ENCODE data around the gene GAL3ST3. TPM values are rescaled to one million over a fixed set of nuclear protein-coding genes. Genes with fewer than 3 reads are reported as not detected.
"Not testable (repeated sequence)": the region's sequence is repeated elsewhere in the genome, so short reads cannot be mapped to it uniquely, and the experiment has no call there.

Gene GAL3ST3
- total RNA-seq, 1 donor from 2014 or later = not detected

GRCh38 chr11:66044757-66045156 is 4.2 kb downstream of the GAL3ST3 start:
- DNase-seq (ENCODE audit: low spot score) = no peak

DNA sequence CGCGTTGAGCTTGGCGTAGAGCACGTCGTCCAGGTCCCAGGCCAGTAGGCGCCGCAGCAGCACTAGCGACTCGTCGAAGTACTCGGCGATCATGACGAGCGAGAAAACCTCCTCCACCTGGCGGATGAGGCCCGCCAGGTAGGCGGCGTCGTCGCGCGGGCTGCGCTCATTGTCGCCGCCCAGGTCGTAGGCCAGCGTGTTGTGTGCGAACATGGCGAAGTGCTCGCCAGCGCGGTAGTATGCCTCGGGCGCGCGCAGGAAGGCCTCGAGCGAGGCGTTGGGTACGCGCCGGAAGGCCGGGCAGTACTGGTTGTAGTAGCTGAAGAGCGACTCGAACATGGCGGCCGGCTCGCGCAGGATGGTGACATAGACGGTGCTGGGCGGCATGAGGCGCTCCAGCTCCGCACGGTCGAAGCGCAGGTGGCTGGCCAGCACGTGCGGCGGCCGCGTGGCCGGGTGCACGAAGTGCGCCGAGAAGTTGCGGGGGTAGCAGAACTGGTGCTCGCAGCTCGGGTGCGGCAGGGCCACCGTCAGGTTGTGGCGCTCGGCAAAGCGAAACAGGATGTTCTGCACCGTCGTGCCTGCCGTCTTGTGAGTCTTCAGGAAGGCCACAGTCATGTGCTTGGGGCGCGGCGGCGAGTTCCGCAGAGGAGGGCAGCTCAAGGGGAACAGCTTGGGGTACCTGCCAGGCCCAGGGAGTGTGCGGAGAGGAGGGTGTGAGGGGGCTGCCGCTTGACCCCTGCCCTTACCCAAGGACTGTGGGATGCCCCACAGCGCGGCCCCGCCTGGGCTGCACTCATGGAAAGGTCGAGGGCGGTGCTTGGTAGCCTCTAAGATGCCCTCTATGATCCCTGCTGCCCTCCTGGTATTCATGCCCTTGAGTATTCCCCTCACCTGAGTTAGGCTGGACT is 5.7 kb downstream of the GAL3ST3 start:
- no peak for DNase-seq (ENCODE audit: low spot score)

- no peak for DNase-seq (ENCODE audit: low spot score)
Observed at GRCh38 chr11:66042227-66042995, 6.5 kb downstream of the GAL3ST3 start.

DNA sequence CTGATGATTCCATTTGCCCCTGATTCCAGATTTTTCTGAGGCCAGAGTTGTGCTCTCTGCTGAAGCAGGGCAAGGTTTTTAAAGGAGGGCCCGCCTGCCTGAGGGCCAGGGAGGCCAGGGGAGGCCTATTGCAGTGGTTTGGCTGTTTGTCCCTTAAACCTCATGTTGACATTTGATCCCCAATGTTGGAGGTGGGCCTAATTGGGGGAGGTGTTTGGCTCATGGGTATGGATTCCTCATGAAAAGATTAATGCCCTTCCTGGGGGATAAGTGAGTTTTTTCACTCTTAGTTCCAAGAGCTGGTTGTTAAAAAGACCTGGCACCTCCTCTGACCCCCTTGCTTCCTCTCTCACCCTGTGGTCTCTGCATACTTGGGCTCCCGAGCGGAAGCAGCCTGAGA is 9.2 kb downstream of the GAL3ST3 start:
- no peak for DNase-seq (ENCODE audit: low spot score)

GRCh38 chr11:66037327-66037726 is 11.6 kb downstream of the GAL3ST3 start:
- DNase-seq (ENCODE audit: low spot score) = no peak

GRCh38 chr11:66036334-66036710 is 12.6 kb downstream of the GAL3ST3 start:
- no peak for DNase-seq (ENCODE audit: low spot score)

DNA sequence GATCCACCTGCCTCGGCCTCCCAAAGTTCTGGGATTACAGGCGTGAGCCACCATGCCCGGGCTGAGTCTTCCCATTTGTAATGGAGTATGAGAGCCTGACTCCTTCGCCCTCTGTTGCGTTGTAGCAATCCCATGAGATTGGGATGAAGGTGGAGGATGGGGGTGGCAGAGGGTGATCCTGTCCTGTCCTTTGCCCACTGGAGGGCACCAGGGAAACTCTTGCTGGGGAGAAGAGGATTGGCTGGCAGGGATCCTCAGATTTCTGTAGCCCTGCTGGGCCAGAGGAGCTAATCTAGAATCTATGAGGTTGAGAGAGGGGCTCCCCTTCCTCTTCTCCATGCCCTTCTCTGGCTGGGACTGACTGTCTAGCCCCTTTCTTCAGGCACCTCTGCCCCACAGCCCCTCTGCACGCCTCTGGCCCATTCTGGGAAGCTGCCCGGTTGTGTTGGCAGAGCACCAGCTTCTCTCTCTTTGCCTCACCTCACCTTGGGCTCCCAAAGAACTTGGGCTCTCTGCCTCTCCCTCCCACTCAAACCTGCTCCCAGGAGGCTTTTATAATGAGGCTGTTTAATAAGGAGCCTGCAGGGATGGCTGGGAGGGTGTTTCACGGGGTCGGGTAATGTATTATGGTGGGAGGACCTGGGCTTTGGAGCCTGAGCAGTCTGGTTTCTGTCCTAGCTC is 13.2 kb downstream of the GAL3ST3 start:
- no peak for DNase-seq (ENCODE audit: low spot score)

DNA sequence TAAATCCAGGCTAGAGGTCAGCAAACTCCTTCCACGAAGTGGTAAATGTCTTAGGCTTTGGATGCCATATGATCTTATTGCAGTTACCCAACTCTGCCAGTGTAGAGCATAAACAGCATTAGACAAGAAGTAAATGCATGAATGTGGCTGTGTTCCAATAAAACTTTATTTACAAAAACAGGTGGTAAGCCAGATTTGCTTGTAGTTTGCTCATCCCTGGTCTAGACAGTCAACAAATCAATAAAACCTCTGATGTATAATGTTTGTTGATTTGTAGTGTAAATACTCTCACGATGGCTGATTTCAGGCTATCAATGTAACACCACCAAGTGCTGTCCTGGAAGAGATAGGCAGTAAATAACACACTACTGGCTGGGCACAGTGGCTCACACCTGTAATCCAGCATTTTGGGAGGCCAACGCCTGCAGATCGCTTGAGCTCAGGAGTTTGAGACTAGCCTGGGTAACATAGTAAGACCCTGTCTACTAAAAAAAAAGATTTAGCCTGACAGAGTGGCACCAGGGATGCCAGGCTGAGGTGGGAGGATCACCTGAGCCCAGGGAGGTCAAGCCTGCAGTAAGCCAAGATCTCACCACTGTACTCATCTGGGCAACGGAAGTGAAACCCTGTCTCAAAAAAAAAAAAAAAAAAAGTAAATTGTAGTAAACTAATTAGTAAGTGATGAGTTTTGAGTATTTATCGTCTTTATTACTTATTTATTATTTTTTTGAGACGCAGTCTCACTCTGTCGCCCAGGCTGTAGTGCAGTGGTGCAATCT is 15.8 kb downstream of the GAL3ST3 start:
- DNase-seq (ENCODE audit: low spot score) = no peak

DNA sequence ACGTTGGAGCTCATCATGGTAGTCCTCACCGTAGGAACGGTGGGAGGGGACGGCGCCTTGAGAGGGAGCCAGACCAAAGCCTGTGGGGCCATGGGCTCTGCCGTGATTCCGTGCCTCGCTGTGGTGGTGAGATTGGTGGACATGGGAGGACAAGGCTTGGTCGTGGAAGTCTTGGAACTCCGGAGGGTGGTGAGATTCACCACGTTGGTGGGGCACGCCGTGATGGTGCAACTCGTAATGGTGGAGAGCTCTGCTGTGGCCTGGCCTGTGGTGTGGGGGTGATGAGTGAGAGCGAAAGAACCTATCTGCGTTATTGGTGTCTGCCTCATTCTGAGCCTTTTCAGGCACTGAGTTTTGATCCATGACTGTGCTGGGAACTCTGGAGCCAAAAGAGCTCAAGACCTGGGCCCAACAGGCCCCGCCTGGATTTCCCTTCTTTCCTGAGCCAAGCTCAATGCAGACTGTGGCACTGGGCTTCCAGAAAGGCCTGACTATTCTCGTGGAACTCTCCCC is 22.9 kb downstream of the GAL3ST3 start, which contains the start of gene CATSPER1:
Gene CATSPER1, minus strand, starts transcription at position 463 of the 513 bp plus-strand sequence. Its CDS starts 100 bp downstream, at position 363.
- no peak for DNase-seq (ENCODE audit: low spot score)

DNA sequence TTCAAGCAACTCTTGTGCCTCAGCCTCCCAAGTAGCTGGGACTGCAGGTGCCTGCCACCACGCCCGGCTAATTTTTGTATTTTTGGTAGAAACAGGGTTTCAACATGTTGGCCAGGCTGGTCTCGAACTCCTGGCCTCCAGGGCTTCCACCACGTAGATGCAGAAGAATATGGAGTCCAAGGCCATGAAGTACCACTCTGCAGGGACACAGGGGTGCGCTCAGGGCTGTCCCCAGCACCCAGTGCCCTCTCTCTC is 25.8 kb downstream of the GAL3ST3 start:
- DNase-seq (ENCODE audit: low spot score) = not testable (repeated sequence)

- peak; percentile 58 for DNase-seq (ENCODE audit: low spot score)
Observed at GRCh38 chr11:66022401-66023185, 26.4 kb downstream of the GAL3ST3 start.

- peak; percentile 59 for DNase-seq (ENCODE audit: low spot score)
Observed at GRCh38 chr11:66020618-66021357, 28.2 kb downstream of the GAL3ST3 start.

DNA sequence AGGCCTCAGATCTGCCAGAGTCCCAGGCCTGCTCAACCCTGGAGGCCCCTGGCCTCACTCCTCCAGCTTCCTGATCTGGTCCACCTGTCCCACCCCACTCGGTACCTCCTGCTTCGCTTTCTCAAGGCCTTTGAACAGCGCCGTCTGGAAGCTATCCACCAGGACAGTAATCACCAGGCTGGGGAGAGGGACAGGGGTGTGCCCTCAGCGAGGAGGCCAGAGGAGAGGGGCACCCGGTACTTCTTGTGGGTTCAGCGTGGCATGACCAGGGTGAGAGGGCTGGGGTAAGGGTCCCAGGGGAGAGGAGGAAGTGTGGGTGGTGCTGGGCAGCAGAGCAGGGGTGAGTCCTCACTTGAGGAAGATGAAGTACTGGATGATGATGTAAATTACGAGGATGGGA is 28.7 kb downstream of the GAL3ST3 start:
- no peak for DNase-seq (ENCODE audit: low spot score)

DNA sequence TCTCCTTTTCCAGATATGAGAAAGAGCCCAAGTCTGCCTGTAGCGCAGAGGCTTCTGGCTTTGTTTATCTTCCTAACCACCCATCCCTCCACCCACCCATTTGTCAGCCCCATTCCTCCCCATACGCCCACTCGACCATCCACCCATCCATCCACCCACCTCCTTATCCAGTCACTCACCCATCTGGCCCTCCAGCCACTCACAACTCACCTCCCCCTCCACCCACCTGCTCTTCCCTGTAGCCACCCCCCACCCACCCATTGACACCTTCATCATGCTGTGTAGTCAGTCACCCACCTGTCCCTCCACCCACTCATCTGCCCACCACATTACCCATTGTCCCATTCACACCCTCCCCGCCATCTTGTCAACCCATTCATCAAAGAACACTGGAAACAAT is 31.6 kb downstream of the GAL3ST3 start:
- DNase-seq (ENCODE audit: low spot score) = no peak

DNA sequence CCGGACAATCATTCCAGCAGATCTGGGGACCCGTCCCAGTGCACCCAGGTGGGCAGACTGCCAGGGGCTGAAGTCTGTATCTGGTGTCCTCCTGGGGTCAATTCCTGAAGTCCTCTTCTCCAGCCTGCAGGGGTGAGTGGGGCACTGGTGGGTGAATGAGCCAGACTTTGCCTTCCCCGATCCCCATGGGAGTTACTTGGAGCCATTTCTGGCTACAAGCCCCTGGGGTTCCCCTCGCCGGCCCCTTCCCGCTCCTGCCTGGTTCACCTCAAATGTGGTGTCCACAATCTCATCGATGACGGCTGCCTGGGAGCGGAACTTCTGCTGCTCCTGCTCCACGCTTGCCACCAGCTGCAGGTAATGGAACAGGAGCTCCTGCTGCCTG is 32.2 kb downstream of the GAL3ST3 start:
- DNase-seq (ENCODE audit: low spot score) = no peak

DNA sequence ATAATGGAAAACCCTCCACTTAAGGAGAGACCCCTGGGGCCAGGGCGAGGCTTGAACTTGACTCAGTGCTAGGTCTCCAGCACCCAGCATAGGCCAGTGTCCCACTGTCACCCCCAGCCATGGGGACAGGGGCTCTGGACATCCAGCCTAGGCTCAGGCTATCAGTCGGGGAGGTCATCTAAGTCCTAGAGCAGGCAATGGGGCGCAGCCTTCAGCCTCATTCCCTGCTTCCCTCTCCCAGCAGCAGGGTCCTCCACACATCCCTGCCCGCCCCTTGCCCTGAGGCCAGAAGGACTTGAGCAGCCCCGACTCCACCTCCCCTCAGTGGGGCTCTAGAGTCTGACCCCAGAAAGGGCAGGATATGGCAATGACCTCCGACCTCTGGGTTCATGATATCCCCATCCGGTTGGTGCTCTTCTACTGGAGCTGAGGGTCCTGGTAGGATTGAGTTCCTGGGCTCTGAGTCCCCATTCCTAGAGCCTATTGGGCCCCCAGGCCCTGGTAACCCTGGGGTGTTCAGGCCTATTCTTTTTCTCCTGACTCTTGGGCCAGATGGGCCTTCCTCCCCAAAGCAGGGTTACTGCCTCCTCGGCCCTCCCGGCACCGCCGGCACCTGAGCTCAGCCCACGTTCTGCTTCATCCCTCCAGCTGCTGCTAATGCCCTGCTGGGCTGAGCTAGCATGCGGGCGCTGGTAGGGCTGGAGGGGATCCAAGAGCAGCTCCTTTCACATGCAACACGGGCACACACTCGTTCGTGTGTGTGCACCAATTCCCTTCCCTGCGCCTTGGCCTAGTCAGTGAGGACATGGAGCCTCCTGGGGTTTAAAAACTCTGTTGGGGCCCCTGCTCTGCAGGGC is 32.8 kb downstream of the GAL3ST3 start:
- no peak for DNase-seq (ENCODE audit: low spot score)

GRCh38 chr11:66015454-66015881 is 33.5 kb downstream of the GAL3ST3 start:
- no peak for DNase-seq (ENCODE audit: low spot score)

DNA sequence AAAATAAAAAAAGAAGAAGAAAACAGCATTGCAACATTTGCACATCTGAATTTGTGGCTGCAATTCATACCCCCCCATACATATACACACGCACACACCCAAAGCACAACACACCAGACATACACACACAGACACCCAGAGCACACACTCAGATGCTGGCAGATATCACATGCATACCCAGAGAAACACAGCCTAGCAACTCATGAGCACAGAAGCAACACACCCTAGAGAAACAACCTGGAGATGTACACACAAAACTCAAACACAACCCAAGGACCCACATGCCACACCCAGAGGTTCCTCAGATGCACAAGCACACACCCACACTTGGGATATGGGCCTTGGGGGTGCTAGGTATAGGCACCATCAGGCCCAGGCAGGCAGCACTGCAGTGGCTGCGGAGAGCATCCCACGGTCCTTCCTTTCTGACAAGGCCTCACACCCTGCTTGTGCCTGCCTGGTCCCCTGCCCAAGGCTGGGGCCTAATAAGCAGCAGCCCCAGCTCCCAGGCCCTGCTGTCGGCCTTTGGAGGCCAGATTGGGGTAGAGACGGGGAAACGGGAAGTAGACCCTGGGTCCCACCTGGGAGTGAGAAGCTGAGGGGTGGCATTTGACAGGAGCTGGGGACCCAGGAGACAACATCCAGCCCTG is 34.0 kb downstream of the GAL3ST3 start:
- DNase-seq (ENCODE audit: low spot score) = no peak

GRCh38 chr11:66013762-66014100 is 35.2 kb downstream of the GAL3ST3 start:
- no peak for DNase-seq (ENCODE audit: low spot score)

Data from ureter (tissue), 1 donor.